ENCODE measurements around the gene ZNF366.

DNA sequence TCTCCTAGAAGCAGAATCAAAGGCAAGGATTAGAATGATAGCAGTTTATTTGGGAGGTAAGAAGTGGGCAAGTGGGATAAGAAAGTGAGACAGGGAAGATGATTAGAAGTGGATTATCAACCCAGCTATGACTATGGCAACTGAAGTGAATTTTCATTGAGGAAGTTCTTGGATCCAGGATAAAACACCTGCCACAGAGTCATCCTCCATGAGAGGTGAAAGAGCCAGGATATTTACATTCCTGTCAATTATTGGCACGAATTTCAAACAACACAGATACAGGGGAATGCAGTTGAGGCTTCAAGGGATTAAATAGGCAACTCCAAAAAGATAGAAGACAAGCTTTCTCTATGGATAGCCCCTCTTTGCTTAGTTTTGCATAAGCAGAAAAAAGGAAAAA, 31.8 kb upstream of the ZNF366 start:
- TF ChIP-seq CTCF (IDR thresholded peaks at IDR 0.05; ENCODE audit: insufficient read depth, low read depth, low read length), result no peak
- TF ChIP-seq EZH2 (IDR thresholded peaks at IDR 0.05; ENCODE audit: insufficient read depth, low read length), result no peak

All from astrocyte (in vitro differentiated cells and primary cell).